Epidermal melanocyte (primary cell): ENCODE data around the gene PSMB4.
"Not testable (repeated sequence)": the region's sequence is repeated elsewhere in the genome, so short reads cannot be mapped to it uniquely, and the experiment has no call there.

Experiments used
- DNase-seq: peaks from one replicate; pipeline ENCODE4 v3.0.0; 2011; ENCODE audit warnings: low spot score; ENCODE audit not compliant: insufficient read length

PSMB4 gene

DNA sequence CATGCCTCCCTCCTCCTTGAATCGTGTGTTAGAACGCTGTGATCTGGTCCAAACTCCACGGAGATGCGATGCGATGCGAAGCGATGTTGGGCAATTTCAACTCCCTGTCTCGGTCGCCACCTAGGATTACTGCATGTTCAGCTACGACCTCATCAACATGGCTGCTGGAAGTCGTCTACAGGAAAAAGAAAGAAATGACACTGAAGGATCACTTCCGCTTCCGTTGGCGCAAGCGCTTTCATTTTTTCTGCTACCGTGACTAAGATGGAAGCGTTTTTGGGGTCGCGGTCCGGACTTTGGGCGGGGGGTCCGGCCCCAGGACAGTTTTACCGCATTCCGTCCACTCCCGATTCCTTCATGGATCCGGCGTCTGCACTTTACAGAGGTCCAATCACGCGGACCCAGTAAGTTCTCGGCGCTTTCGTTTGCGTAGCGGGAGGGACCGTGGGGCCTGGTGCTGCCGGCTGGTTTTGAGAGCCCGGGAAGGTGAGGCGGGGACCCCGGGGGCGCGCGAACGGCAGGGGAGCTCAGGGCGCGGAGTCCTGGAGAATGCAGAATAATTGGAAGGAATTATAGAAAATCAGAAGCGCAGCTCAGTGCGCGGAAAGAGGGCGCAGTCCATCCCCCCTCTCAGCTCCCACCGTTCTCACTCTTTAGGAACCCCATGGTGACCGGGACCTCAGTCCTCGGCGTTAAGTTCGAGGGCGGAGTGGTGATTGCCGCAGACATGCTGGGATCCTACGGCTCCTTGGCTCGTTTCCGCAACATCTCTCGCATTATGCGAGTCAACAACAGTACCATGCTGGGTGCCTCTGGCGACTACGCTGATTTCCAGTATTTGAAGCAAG is at the start of gene PSMB4:
TSS of gene PSMB4 (plus strand) at position 250 of the 848 bp plus-strand sequence. CDS start at position 265, 15 bp downstream.
- DNase-seq: peak; percentile 91

DNA sequence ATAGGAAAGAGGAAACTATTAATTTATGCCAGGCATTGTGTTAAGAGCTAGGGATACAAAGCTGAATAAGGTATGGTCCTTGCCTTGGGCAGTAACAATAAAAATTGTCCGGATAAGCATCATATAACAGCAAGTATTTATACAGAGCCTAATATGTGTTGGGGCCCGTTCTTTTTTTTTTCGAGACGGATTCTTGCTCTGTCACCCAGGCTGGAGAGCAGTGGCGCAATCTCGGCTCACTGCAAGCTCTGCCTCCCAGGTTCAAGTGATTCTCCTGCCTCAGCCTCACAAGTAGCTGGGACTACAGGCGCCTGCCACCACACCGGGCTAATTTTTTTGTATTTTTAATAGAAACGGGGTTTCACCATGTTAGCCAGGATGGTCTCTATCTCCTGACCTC is 49.0 kb upstream of the PSMB4 start:
- DNase-seq: not testable (repeated sequence)

DNA sequence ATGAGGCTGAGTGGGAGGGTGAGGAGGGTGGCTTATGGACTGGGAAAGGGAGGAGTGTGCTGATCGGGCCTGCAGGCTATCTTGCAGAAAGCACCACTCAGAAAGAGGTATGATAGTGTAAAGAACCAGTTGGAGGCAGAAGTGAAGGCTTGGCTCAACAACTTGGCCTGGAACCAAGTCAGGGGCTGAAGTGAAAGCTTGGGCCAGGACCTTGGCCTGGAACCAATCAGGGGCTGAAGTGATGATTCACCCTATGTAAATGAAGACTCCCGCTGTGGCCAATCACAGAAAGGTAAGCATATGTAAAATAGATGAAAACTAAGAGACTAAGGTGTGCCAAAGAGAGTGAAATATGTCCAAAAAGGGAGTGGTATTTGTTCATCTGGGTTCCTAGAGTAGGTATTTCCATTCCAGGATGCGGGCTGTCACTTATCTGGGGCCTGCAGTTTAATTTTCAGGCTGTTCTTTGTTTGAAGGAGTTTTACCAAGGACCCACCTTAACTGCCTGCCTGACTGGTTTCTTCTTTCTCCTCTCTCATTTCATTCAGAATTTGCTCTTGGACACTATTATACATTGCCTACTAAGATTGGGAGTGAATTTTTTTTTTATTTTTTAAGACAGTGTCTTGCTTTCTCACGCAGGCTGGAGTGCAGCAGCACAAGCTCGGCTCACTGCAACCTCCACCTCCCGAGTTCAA is 47.2 kb upstream of the PSMB4 start:
- DNase-seq: no peak

DNA sequence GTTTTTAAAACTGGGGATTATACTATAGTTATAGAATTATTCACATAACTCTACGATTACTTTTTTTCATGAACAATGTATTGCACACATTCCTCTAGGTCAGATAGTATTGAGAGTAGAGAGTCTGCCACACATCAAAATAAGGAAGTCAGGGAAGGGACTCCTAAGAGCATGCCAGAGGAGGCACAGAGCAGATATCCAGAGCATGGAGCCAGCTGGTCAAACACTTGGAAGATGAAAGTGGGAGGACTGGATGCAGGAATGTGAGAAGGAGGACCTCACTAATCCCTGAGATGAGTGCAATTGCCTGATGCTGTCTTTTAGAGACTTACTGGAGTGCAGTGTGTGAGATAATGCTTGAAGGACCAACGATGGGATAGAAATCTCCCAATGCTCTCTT is 42.7 kb upstream of the PSMB4 start:
- DNase-seq: no peak

DNA sequence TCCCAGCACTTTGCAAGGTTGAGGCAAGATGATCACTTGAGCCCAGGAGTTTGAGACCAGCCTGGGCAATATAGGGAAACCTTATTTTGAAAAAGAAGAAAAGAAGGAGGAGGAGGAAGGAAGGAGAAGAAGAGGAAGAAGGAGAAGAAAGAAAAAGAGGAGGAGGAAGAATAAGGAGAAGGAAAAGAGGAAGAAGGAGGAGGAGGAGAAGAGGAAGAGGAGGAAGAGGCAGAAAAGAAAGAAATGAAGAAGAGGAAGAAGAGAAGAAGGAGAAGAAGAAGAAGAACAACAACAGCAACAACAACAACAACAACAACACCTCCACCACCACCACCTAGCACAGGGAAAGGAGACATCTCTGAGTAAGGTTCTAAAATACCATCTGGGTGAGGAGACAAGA is 37.5 kb upstream of the PSMB4 start:
- DNase-seq: no peak

DNA sequence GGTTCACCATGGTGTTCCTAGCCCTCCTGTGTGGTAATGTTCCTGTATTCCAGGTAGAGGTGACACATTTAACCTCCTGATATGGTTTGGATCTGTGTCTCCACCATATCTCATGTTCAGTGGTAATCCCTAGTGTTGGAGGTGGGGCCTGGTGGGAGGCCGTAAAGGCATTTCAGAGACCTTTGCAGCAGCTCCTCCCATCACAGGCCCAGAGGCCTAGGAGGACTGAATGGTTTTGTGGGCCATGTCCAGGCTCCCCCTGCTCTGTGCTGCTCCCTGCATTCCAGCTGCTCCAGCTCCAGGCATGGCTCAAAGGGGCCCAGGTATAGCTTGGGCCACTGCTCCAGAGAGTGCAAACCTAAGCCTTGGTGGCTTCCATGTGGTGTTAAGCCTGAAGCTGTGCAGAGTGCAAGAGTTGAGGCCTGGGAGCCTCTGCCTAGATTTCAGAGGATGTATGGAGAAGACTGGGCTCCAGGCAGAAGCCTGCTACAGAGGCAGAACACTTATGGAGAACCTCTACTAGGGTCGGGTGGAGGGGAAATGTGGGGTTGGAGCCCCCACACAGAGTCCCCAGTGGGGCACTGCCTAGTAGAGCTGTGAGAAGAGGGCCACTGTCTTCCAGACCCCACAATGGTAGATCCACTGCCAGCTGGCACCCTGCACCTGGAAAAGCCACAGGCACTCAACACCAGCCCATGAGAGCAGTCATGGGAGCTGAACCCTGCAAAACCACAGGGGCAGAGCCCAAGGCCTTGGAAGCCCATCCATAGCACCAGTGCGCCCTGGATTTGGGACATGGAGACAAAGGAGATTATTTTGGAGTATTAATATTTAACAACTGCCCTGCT is 36.8 kb upstream of the PSMB4 start:
- DNase-seq: no peak

DNA sequence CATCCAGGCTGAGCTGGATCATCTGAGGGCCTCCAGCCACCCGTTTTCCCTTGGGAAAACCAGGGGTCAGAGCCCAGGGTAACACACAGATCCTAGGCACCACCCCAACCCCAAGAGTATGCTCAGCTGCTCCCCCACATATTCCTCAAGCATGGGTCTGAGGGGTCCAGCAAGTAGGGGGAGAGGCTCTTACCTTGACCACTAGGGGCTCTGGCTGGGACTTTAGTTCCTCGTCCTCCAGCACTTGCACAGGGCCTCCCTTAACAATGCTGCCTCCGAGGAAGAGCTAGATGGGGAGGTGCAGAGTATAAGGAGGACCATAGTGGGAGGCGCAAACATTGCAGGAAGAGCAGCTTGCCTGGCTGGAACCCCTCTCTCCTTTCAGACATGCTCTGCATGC is 34.4 kb upstream of the PSMB4 start:
- DNase-seq: no peak

DNA sequence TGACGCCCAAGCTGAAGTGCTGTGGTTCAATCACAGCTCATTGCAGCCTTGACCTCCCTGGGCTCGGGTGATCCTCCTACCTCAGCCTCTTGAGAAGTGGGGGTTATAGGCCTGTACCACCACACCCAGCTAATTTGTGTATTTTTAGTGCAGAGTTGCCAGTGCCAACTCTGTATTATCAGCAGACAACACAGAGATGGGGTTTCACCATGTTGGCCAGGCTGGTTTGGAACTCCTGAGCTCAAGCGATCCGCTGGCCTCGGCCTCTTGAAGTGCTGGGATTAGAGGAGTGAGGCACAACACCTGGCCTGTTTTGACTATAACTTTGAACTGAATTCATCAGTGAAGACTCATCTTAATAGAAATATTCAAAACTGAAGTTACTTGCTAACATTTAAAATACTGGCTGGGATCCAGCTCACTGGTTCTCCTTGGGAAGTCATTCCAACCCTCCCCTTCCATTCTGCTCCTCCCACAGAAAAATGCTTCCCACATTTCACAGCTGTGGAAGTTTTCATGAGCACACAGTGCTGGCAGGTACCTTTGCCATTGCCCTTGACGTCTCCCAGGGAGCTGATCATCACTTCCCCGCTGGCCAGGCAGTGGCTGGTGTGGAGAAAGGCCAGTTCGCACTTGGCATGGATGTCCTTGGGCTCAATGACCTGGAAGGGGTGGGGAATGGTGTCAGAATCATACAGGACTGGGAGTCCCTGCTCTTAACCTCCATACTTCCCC is 31.5 kb upstream of the PSMB4 start:
- DNase-seq: no peak

DNA sequence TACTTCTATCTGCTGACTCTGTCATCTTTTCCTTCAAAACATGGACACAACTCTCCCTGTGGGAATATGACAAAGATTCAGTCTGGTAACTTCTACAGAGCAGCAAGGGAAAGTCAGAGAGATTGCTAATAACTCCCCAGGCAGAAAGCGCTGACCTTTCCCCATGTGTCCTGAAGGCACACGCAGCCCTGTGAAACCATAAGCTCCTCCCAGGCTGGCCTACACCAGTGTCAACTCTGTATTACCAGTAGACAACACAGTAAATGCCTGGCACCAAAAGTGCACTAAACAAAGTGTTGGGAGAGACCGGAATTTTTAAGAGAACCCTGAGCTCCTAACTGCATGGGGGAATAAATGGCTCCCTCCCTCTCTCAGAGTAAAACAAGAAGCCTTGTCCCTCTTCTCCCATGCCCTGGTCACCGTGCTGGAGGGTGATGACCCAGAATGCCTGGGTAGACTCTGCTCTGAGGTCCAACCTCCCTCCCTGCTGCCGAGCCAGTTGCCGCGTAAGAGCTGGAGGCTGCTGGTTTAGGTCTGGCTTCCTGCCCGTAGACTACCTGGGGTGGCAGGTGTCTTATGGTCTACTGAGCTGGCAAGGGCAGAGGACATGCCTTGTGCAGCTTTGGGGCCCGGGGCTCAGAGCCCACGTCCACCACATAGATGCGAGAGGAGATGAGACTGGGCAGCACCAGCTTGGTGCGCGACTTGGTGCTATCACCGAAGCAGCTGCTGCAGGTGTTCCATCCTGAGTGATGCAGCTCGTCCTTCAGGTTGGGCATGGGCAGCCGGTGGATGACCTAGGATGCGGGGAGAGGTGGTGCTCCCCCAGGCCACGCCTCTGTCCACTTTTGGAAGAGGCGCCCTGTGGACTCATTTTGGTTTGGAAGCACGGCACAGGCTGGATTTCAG is 30.7 kb upstream of the PSMB4 start:
- DNase-seq: no peak

DNA sequence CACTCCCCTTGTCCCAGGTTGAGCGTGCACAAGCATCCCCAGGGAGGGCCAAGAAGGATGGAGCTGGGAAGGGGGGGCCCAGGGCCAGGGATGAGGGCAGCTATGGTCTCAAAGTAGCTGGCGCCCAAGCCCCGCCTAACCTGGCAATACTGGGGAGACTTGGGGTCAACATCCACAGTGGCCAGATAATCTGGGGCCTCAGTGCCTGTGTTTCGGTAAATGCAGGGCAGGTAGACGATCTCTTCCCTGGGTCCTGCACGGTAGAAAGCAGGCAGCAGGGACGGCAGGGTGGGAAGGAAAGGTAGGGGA is 30.1 kb upstream of the PSMB4 start:
- DNase-seq: no peak

DNA sequence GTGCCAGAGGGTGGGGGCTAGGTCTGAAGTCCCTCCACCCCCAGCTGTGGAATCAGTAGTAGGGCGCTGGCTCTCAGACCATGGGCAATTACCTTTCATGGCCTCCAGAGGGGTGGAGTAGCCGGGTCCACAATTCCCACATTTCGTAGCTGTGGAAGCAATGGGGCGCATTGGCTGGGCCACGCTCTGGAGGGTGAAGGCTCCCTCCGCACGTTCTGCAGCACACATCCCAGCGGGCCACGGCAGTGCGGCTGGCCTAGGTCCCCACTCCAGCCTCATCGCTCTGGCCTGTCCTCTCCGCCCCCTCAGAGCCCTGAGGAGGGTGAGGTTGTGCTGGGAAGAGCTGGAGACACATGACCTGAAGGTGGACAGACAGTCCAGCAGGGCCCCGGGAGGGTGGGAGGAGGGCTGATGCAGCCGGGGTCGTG is 29.7 kb upstream of the PSMB4 start:
- DNase-seq: no peak

DNA sequence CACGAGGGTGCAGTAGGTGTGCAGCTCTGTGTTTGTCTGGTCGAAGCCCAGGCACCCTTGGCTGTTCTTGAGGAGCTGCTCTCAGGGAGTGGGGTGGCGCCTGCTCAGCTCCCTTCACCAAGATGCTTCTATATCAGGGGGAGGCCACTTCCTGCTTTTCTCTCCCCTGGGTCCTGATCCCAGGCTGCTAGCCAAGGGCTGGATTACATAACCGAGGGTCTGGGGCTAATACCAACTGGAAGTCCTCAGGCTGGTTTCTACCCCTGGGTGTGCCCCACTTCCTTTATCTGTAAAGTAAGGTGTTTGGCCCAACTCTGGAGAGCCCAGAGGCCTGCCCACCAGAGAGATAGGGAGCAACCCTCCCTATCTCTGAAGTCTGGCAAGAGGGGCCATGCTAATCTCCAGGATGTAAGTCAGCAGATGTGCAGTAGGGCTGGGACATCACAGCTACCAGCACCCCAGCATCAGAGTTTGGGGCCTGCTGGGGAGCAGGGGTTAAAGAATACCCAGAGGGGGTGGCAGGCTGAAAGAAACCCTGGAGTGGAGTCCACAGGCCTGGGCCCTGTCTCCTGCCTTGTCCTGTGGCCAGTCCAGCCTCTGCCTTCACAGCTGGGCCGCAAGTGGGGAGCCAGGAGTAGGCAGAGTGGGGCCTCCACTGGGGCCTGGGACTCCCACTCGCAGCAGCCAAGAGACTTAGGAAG is 29.0 kb upstream of the PSMB4 start:
- no peak for DNase-seq

DNA sequence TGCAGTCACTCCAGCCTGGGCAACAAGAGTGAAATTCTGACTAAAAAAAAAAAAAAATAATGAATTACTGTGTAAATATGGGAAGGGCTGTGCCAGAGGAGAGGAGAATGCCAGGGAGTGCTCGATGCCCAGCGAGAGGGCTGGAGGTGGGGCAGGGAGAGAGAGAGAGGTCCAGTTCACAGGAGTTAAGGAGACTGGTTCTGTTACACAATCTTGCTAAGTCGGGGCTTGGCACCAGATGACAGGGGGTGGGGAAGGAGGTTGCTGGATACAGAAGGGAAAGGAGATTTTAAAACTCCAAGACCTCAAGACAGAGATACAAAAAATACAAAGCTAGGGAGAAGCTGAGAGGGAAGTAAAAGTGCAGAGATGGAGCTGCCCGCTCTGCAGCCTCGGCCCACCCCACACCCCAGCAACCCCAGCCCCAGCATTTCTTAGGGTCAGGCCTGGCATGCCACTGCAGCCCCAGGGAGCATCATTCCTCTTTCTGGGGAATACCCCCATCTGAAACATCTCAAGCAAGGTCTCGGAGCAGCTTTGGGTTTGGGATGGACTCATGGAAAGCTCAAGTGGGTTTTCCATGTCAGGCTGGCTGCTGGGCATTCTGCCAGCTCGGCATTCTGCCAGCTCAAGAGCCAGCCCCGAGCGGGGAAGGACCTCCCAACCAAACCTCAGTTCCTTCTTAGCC is 27.9 kb upstream of the PSMB4 start:
- no peak for DNase-seq

DNA sequence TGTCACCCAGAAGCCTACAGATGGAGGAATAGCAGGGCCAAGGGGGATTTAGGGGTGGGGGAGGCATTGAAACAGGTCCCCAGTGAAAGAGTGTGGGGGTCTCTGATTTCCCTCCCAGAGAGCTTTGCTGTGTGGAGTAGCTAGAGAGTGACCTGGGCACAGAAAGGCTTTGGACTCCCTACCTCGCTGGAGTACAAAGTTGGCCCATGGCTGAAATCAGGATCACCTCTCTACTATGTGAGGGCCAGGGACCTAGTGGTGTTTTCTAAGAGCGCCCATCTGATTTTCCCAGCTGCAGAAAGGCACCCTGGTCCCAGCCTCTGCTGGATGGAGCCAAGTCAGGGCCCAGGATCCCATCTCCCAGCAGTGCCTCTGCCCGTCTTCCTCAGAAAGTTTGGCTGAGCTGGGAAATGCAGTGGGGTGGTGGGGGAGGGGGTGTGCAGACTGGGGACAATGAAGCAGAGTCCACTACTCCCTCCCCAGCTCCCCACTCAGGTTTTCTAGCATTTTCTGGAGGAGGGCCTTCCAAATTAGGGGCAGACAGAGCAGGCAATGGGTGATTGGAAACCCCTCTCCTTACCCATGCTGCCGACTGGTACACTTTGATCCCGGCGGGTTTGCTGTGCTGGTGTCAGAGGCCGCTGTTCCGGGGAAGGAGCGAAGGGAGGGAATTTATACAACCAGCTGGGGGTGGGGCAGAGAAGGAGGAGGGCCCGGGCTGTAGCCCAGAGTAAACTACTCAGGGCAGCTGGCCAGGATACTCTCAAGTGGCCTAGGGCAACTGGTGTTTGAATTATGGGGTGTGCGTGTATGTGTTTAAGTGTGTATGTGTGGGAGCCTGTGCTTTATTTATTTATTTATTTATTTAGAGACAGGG is 27.1 kb upstream of the PSMB4 start, which contains the start of gene SELENBP1:
TSS of gene SELENBP1 (minus strand) at position 648 of the 877 bp plus-strand sequence. CDS start at position 584, 64 bp downstream.
- DNase-seq: peak; percentile 77

DNA sequence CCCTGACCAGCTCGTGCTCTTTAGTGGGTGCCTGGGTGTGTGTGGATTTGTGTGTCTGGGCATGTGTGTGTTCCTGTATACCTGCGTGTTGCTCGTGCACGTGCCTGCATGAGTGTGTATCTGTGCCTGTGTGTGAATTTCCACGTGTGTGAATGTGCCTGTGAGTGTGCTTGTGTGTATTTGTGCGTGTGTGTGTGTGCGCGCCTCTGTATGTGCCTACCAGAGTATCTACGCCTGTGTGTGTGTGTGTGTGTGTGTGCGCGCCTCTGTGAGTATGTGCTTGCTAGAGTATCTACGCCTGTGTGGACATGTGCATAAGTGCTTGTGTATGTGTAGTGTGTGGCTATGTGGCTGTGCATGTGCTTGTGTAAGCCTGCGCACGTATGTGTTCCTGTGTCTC is 26.2 kb upstream of the PSMB4 start:
- no peak for DNase-seq

DNA sequence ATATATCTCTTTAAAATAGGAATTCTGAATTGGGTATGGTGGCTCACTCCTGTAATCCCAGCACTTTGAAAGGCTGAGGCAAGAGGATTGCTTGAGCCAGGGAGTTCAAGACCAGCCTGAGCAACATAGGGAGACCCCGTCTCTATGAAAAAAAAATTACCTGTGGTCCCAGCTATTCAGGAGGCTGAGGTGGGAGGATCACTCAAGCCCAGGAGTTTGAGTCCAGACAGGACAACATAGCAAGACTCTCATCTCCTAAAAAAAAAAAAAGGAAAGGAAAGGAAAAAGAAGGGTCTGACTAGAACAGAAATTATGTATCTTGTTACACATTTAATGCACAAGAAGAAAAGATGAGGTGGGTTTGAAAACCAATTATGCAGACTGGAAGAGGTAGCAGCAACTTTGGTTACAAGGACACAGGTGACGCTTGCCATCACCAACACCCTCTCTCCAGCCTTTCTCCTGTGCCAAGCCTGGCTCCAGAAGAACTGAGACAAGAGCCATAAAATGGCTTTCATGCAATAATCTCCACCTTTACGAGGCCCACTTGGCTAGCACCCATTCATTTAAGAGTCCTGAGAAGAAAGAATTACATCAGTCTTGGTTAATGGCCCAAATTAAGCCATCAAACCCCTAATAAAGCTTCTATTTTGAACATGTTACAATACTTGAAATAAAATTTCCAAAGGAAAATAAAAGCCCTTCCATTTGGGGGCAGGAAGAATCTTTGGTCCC is 22.1 kb upstream of the PSMB4 start:
- no peak for DNase-seq

DNA sequence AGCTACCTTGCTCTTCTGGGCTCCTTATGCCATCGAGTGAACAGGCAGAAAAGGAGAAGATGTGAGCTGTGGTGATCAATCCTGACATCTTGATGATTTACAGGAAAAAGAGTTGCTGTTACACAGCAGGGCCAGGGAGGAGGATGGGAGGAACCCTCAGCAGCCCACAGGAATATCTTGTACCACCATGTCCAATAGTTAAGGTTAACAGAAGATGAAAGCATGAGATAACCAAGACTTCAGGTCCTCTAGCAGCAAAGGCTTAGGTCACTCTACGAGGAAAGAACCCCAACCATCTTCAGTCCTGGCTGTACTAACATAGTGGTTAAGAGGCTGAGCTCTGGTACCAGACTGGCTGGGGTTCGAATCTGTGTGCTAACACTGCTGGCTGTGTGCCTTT is 14.8 kb upstream of the PSMB4 start:
- DNase-seq: no peak
